NCI-H1436 treated with DMSO at 0.1 percent for 48 hours (cell line): ENCODE measurements around the gene SLU7.
A peak's percentile ranks its signal among the peaks of the same experiment; 100 is the strongest.

Experiments used
- DNase-seq: peaks from one replicate; lab custom pipeline; 2025; lab: John Stamatoyannopoulos, UW

SLU7 gene

GRCh38 chr5:160419458-160420330 is 813 bp upstream of the SLU7 start:
- DNase-seq, result no peak

- DNase-seq, result peak; percentile 53
Observed at GRCh38 chr5:160399402-160400353, 19.2 kb downstream of the SLU7 start, which contains the start of gene FAM200C. Gene FAM200C, minus strand, starts transcription at chr5:160400054. Its CDS starts 4,564 bp downstream, at chr5:160395490.

DNA sequence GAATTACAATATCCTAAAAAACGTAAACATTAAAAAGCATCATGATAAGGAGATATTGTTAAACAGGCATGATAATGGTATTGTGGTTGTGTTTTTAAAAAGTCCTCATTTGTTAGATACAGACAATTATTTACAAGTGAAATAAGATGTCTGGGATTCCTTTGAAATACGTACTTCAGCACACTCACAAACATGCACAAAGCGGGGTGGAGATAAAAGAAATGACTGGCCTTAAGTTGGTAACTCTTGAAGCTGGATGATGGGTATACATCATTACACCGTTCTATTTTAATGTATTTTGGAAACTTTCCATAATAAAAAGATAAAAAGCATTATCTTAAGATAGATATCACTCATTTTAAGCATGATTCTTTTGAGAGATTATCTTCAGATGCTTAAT is 20.1 kb downstream of the SLU7 start:
- DNase-seq, result no peak

- DNase-seq, result no peak
Observed at GRCh38 chr5:160397492-160397891, 21.4 kb downstream of the SLU7 start.

DNA sequence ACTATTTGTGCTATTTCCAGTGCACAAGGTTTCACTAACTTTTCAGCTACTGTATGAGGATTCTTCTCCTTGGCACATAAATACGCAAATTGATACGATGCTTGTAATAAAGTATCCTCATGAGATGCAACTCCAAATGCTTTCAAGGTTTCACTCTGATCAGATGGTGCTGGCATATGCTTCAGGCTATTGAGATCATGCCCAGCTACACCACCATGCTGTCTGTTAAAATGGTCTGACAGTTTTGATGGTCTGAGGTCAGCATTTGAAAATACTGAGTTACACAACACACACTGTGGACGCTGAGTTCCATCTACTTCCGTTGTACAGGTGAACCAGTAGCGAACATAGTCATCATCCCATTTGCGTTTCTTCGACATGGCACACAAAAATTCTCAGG is 23.8 kb downstream of the SLU7 start:
- no peak for DNase-seq

DNA sequence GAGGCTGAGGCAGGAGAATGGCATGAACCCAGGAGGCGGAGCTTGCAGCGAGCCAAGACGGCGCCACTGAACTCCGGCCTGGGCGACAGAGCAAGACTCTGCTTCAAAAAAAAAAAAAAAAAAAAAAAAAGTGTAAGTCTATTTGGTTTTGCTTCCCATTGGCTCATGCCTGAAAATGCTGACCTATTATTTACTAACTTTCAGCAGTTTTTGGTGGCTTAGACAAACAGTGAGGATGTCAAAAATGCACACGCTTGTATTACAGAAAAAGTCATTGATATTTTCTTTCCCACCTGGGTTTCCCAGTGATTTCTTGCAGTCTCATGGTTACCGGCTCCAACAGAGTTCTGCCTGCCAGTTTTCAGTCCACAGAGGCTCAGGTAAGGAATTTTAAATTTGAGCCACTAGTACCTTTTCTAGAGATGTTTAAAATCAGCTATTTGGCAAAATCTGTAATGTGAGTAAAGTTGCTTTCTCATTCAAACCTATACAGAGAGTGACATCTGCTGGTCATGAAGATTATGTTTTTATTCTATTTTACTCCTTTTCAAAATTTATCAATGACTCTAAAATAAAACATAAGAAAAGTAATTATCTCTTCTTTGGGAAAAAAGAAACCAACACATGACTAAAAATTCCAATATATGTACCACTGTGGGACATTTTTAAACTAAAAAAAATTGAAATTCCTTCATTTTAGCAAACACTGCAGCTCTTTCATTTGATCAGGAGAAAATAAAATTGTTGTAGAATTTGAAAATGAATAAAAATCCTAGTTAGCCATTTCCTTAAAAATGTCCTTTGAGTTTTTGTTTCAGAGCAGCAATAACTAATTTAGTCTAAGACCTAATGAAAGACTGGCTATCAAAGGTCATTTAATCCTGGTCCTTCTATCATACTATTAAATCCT is 27.8 kb downstream of the SLU7 start:
- no peak for DNase-seq

DNA sequence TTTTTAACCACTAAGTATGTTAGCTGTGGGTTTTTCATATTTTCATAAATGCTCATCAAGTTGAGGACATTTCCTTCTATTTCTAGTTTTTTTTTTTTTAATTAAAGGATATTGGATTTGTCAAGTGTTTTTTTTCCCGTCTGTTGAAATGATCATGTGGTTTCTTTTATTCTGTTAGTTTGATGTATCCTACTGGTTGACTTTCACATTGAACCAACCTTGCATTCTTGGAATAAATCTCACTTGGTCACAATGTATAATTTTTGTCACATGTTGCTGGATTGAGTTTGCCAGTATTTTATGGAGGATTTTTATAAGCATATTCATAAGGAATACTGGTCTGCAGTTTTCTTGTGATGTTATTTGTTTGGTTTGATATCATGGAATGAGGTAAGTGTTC is 31.4 kb downstream of the SLU7 start:
- DNase-seq, result no peak

DNA sequence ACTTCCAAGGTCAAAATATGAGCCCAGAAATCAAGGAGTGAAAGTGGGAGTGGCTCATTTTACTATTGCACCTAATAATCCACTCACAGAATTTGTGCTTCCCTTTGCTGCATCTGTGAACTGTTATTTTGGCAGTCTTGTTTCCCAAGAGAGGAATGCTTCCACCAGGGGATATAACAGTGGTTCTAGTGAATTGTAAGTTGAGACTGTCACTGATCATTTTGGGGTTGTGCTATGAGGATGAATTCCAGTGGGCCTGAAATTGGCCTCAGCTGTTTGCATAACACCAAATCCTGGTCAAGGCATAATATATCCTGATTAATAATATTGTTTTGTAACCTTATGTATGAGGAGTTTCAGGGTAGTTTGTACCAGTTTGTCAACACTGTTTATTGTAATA is 33.4 kb downstream of the SLU7 start:
- DNase-seq, result no peak

- DNase-seq, result no peak
Observed at GRCh38 chr5:160384681-160385080, 34.2 kb downstream of the SLU7 start.

GRCh38 chr5:160382346-160382745 is 36.5 kb downstream of the SLU7 start:
- DNase-seq, result peak; percentile 44

DNA sequence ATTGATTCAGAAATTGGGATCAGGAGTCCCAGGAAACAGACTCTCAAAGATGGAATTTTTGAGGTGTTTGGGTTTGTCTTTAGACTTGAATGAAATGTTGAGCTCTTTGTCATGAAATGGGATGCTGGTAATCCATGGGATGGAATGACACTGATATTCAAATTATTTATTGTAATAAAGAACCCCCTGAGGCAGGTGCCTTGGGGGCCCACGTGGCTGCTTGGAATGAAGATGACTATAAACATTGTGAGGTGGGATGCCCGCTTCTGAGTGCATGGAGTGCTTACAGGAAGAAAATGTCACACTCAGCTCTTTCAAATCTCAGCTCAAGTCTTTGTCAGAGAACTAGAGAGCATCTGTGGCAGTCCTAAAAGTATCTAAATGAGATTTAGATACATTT is 38.8 kb downstream of the SLU7 start:
- no peak for DNase-seq

- no peak for DNase-seq
Observed at GRCh38 chr5:160379511-160379910, 39.4 kb downstream of the SLU7 start.

GRCh38 chr5:160378330-160378729 is 40.6 kb downstream of the SLU7 start:
- no peak for DNase-seq

- DNase-seq, result no peak
Observed at GRCh38 chr5:160377651-160378050, 41.2 kb downstream of the SLU7 start.

GRCh38 chr5:160376416-160376815 is 42.5 kb downstream of the SLU7 start:
- DNase-seq, result no peak

- DNase-seq, result no peak
Observed at GRCh38 chr5:160375701-160376100, 43.2 kb downstream of the SLU7 start.

- no peak for DNase-seq
Observed at GRCh38 chr5:160375166-160375565, 43.7 kb downstream of the SLU7 start.

DNA sequence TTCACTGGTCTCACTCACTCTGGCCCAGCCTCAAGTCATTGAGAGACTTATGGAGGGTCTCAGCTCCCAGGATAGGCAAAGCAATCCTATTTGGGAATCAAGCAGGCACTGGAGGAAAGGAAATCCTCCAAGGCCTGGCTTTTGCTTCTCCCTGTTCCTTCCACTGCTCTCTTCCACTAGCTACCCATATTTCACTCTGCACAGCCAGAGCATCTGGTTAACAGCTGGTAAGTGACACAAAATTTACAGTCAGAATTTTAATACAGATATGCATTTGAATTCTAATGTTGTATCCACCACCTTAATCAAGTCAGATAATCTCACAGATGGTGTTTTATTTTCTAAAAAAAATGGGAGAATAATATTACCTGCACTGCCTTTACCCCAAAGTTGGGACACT is 47.6 kb downstream of the SLU7 start:
- DNase-seq, result no peak

- DNase-seq, result no peak
Observed at GRCh38 chr5:160370713-160371034, 48.2 kb downstream of the SLU7 start.

DNA sequence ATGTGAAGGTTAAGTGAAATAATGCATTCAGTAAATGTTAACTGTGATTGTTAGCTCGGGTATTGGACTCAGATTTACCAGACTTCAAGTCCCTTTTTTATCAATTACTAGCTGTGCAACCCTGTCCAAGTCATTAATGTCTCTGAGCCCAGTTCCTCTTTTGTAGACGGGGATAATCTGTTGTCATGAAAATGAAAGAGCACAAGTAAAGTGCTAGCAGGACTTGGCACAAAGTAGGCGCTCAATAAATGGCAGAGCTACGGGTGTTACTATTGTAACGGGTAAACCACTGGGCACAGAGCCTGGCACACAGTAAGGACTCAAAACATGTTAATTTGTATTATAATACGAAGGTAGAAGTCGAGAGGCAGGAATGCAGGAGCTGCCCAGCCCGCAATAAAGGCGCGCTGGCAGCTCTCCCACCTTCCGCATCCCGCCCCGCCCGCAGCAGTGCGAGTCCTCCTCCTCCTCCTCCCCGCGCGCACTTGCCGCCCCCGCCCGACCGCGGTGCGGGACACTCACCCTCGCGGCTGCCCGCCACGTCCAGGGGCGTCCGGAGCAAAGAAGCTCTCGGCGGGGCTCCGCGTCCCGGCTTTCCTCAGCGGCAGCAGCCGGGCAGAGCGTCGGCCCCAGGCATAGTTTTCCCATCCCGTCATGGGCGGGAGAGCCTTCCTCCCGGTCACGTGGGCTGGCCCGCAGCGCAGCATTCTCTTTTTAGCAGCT is 48.7 kb downstream of the SLU7 start, which contains the start of gene C1QTNF2:
TSS of gene C1QTNF2 (minus strand) at position 637 of the 723 bp plus-strand sequence. CDS start 15,615 bp downstream, outside the sequence.
- no peak for DNase-seq

- no peak for DNase-seq
Observed at GRCh38 chr5:160367885-160368284, 51.0 kb downstream of the SLU7 start.
